Measurements from ENCODE around the gene HADHA.

DNA sequence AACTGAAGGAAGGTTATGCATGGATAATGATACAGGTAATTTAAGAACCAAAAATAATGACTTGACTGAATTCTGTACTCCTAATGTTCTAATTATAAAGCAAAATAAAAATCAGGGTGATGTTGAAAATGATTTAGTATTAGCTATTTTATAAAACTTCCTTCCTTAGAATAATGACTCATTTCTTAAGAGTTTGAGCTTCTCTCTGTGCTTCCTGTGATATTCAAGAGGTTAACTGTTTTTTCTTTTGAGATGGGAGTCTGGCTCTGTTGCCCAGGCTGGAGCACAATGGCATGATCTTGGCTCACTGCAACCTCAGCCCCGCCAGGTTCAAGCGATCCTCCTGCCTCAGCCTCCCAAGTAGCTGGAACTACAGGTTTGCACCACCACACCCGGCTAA, 14.8 kb downstream of the HADHA start:
- TF ChIP-seq, protein P1, sequence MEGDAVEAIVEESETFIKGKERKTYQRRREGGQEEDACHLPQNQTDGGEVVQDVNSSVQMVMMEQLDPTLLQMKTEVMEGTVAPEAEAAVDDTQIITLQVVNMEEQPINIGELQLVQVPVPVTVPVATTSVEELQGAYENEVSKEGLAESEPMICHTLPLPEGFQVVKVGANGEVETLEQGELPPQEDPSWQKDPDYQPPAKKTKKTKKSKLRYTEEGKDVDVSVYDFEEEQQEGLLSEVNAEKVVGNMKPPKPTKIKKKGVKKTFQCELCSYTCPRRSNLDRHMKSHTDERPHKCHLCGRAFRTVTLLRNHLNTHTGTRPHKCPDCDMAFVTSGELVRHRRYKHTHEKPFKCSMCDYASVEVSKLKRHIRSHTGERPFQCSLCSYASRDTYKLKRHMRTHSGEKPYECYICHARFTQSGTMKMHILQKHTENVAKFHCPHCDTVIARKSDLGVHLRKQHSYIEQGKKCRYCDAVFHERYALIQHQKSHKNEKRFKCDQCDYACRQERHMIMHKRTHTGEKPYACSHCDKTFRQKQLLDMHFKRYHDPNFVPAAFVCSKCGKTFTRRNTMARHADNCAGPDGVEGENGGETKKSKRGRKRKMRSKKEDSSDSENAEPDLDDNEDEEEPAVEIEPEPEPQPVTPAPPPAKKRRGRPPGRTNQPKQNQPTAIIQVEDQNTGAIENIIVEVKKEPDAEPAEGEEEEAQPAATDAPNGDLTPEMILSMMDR (conservative IDR thresholded peaks at IDR 0.05; ENCODE audit: low read depth, low read length): no peak
- TF ChIP-seq EZH2 (IDR thresholded peaks at IDR 0.05; ENCODE audit: low read length, unreplicated experiment): no peak
- no peak for TF ChIP-seq EZH2phosphoT487 (IDR thresholded peaks at IDR 0.05; ENCODE audit: borderline replicate concordance, low read length)
